ENCODE results near the gene DCUN1D5. TPM values are rescaled to one million over a fixed set of nuclear protein-coding genes. Genes with fewer than 3 reads are reported as not detected.
A peak's percentile ranks its signal among the peaks of the same experiment; 100 is the strongest.

DCUN1D5 gene
- total and polyA plus RNA-seq, 9 of the 15 experiments (the other 6 are each of a cell fraction or from before 2014, with no cell fraction given), result 38.4 to 242 (median 115) TPM

- Histone ChIP-seq H3K36me3 (ENCODE audit: control insufficient read depth, insufficient read depth, low read length) (no peaks in the 10 kb centered on the region), H3K4me2 (ENCODE audit: insufficient read depth, low read length) (no peak overlapping the region), H3K27ac (ENCODE audit: extremely low read depth, low read depth, low read length) (no peak overlapping the region), H4K20me1 (replicated peaks; ENCODE audit: control insufficient read depth, insufficient read depth, low read length) (no peaks in the 10 kb centered on the region), H3K9me1 (ENCODE audit: control insufficient read depth, insufficient read depth, low read length) (no peaks in the 10 kb centered on the region), H3K79me2 (ENCODE audit: control insufficient read depth, insufficient read depth, low read length) (no peaks in the 10 kb centered on the region), H3K4me1 (replicated peaks in 1 of 2; ENCODE audit: control insufficient read depth in 2 of 2, insufficient read depth in 2 of 2, low read length in 2 of 2) (no peaks in the 10 kb centered on the region), H3K4me3 (no peak overlapping the region), H3K9me3 (replicated peaks; ENCODE audit: control insufficient read depth, insufficient read depth, low read depth, low read length) (no peaks in the 10 kb centered on the region), H3K9ac (ENCODE audit: insufficient read depth in 1 of 2, low read depth in 2 of 2, low read length in 2 of 2) (no peak overlapping the region), H3K27me3 (ENCODE audit: control insufficient read depth in 2 of 2, insufficient read depth in 2 of 2, low read length in 2 of 2) (no peaks in the 10 kb centered on the region), H2AFZ (ENCODE audit: low read depth, low read length) (no peak overlapping the region)
- intact Hi-C loops (cut with micrococcal nuclease), result no loop called here
- no peak for ATAC-seq
- no peak for DNase-seq (ENCODE audit: extremely low read depth in 1 of 4, low spot score in 3 of 4)
- POLR2A ChIA-PET, result no interaction called here
- no TSS peak for BruUV-seq (replicated peaks)
- in situ Hi-C loops (cut with MboI), result no loop called here
- no peak for FAIRE-seq
- CTCF ChIA-PET (ENCODE audit: low intra/inter-chr PET ratio), result no interaction called here
- TF ChIP-seq CEBPB (tag; IDR thresholded peaks at IDR 0.05), result peak; percentile 63
- TF ChIP-seq SPI1 (IDR thresholded peaks at IDR 0.05; ENCODE audit: borderline replicate concordance, low read depth, low read length), result no peak
- TF ChIP-seq CEBPG (CRISPR knock-in tag; IDR thresholded peaks at IDR 0.05), result no peak
- TF ChIP-seq CEBPG (tag; conservative IDR thresholded peaks at IDR 0.05 in 1 of 2, IDR thresholded peaks at IDR 0.05 in 1 of 2), result peak; percentile 69 to 73
These were observed 44.1 kb downstream of the DCUN1D5 start for GRCh38 chr11:103047837-103048236.

DNA sequence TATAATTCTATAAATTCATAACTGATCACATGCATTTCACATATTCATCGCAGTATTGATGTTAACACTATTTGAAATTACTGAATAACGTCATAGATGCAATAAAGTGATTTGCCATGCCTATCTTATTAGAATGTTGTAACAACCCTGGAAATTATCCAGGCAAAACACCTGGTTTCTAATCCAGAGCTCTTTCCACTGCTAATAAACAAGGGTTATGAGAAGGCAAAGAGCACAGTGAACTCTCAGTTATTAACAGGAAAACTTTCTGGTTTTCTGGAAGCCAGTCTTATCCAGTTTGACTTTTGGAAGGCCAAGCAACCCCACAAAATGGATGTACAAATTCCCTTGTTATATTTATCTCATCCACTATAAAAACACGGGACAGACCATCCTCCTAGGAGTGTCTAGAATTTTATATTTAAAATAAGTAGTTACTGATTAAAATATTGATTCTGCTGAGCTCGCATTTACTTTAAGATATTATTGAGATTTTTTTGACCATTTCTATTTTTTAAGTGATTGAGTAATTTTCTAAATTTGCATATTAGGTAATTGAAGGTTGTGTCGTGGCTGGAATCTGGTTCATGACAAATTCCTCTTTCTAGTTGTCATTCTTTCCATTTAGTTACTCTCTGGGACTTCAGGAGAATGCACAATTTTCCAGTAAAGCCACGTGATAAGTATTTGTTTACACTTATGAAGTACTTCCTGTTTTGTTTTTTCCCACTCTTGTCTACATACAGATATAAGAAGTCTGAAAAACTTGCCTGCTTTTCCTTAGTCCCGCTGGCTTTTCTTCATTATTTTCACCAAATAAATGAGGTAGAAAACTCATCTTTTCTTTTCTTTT, 47.9 kb downstream of the DCUN1D5 start:
- H3K36me3 ChIP-seq (ENCODE audit: control insufficient read depth, insufficient read depth, low read length), result no peaks in the 10 kb centered on the region
- H4K20me1 ChIP-seq (replicated peaks; ENCODE audit: control insufficient read depth, insufficient read depth, low read length), result no peaks in the 10 kb centered on the region
- peak overlapping the region; percentile 28; the same call in 1 of the 2 replicates for H3K4me2 ChIP-seq (ENCODE audit: insufficient read depth, low read length)
- BruUV-seq (replicated peaks), result no TSS peak
- TF ChIP-seq ELF1 (tag; IDR thresholded peaks at IDR 0.05), result 0 out of 2 replicates have a peak, but pooled peaks have one; percentile 20
- TF ChIP-seq MYNN (IDR thresholded peaks at IDR 0.05), result no peak
- TF ChIP-seq MYNN (CRISPR knock-in tag; IDR thresholded peaks at IDR 0.05), result no peak
- TF ChIP-seq MAFF (IDR thresholded peaks at IDR 0.05; ENCODE audit: low read length), result peak; percentile 25; the same call in 1 of the 2 replicates
- peak; percentile 67 for TF ChIP-seq MAFG (tag; conservative IDR thresholded peaks at IDR 0.05)
- no peak for TF ChIP-seq ZNF12 (CRISPR knock-in tag; IDR thresholded peaks at IDR 0.05)
- TF ChIP-seq SNRNP70 (optimal IDR thresholded peaks at IDR 0.05; ENCODE audit: low read depth, low read length), result no peak
- peak; percentile 55 for TF ChIP-seq L3MBTL2 (IDR thresholded peaks at IDR 0.05)
- peak; percentile 64 for TF ChIP-seq C11orf30 (IDR thresholded peaks at IDR 0.05; ENCODE audit: low read depth)
- peak; percentile 24; the same call in 1 of the 2 replicates for TF ChIP-seq MAFK (IDR thresholded peaks at IDR 0.05; ENCODE audit: low read length)
- TF ChIP-seq RAD51 (IDR thresholded peaks at IDR 0.05; ENCODE audit: borderline replicate concordance, low read depth), result peak; percentile 49; the same call in 1 of the 2 replicates
- no peak for TF ChIP-seq SMAD2 (IDR thresholded peaks at IDR 0.05; ENCODE audit: low read depth, low read length)
- TF ChIP-seq ZNF316 (IDR thresholded peaks at IDR 0.05), result peak; percentile 80
- POLR2A ChIA-PET, result no interaction called here
- intact Hi-C loops (cut with micrococcal nuclease), result no loop called here
- no peaks in the 10 kb centered on the region for H3K79me2 ChIP-seq (ENCODE audit: control insufficient read depth, insufficient read depth, low read length)
- in situ Hi-C loops (cut with MboI), result no loop called here
- no peaks in the 10 kb centered on the region for H3K27me3 ChIP-seq (ENCODE audit: control insufficient read depth in 2 of 2, insufficient read depth in 2 of 2, low read length in 2 of 2)
- WGBS (ENCODE audit: insufficient coverage, low coverage, missing lambda C conversion rate), result 5% methylated on average over 7 of the region's 7 CpGs
- no peaks in the 10 kb centered on the region for H3K9me3 ChIP-seq (replicated peaks; ENCODE audit: control insufficient read depth, insufficient read depth, low read depth, low read length)
- no peak overlapping the region for H3K9ac ChIP-seq (ENCODE audit: insufficient read depth in 1 of 2, low read depth in 2 of 2, low read length in 2 of 2)
- peak overlapping the region; percentile 74 for H2AFZ ChIP-seq (ENCODE audit: low read depth, low read length)
- no peaks in the 10 kb centered on the region for H3K4me1 ChIP-seq (replicated peaks in 1 of 2; ENCODE audit: control insufficient read depth in 2 of 2, insufficient read depth in 2 of 2, low read length in 2 of 2)
- no peak overlapping the region for H3K27ac ChIP-seq (ENCODE audit: extremely low read depth, low read depth, low read length)
- no peak overlapping the region for H3K4me3 ChIP-seq
- no peaks in the 10 kb centered on the region for H3K9me1 ChIP-seq (ENCODE audit: control insufficient read depth, insufficient read depth, low read length)
- CTCF ChIA-PET (ENCODE audit: low intra/inter-chr PET ratio), result interaction anchor here (0.6 kb wide), 1 partner anchor 11 kb away, joined by 3 read pairs; no protein-coding TSS in a partner anchor
- no peak; the same call in 2 of the 3 replicates for ATAC-seq
- DNase-seq (ENCODE audit: extremely low read depth in 1 of 4, low spot score in 3 of 4), result no peak
- no peak for FAIRE-seq
